ENCODE data around the gene CCSAP. TPM values are rescaled to one million over a fixed set of nuclear protein-coding genes. Genes with fewer than 3 reads are reported as not detected.

Gene CCSAP
- total RNA-seq, 4 donors from 2014 or later: 5.1 to 6.7 (median 6.2) TPM

GRCh38 chr1:229355661-229356060 is 12.8 kb upstream of the CCSAP start:
- H3K4me1 ChIP-seq: no peaks in the 10 kb centered on the region
- no peak for TF ChIP-seq CTCF (IDR thresholded peaks at IDR 0.05)
- TF ChIP-seq EP300 (IDR thresholded peaks at IDR 0.05): no peak
- no peak for TF ChIP-seq POLR2AphosphoS5 (IDR thresholded peaks at IDR 0.05)
- TF ChIP-seq POLR2A (IDR thresholded peaks at IDR 0.05): no peak

GRCh38 chr1:229354226-229354625 is 11.4 kb upstream of the CCSAP start:
- no peak overlapping the region for H3K27ac ChIP-seq
- no peaks in the 10 kb centered on the region for H3K36me3 ChIP-seq
- no peak for ATAC-seq
- H3K4me3 ChIP-seq: no peak overlapping the region
- H3K27me3 ChIP-seq: peaks cover 3% of the 10 kb centered on the region
- H3K9me3 ChIP-seq: peaks cover 0 to 18% (median 0%) of the 10 kb centered on the region in 3 donors
- TF ChIP-seq POLR2A (IDR thresholded peaks at IDR 0.05) (no peak), POLR2AphosphoS5 (IDR thresholded peaks at IDR 0.05) (no peak)
- H3K4me1 ChIP-seq: no peaks in the 10 kb centered on the region

More at GRCh38 chr1:229355661-229356060, 12.8 kb upstream of the CCSAP start:
- no peaks in the 10 kb centered on the region for H3K36me3 ChIP-seq
- H3K9me3 ChIP-seq: peaks cover 0 to 18% (median 0%) of the 10 kb centered on the region in 3 donors
- H3K27me3 ChIP-seq: peaks cover 9% of the 10 kb centered on the region
- H3K4me3 ChIP-seq: no peak overlapping the region
- ATAC-seq: no peak
- H3K27ac ChIP-seq: no peak overlapping the region

- ATAC-seq: no peak
- 60 to 78% methylated on average over 1 to 2 of the region's 2 CpGs for WGBS, 2 donors (ENCODE audit: low coverage in 1 of 2)
Observed at GRCh38 chr1:229352975-229353374, 10.1 kb upstream of the CCSAP start.

GRCh38 chr1:229349463-229350385 is 6.9 kb upstream of the CCSAP start:
- no peak overlapping the region for H3K4me3 ChIP-seq
- no peak overlapping the region for H3K27ac ChIP-seq
- no peaks in the 10 kb centered on the region for H3K36me3 ChIP-seq
- 70 to 71% methylated on average over 7 to 8 of the region's 8 CpGs for WGBS, 2 donors (ENCODE audit: low coverage in 1 of 2)
- no peak for TF ChIP-seq POLR2A (IDR thresholded peaks at IDR 0.05)
- no peak for ATAC-seq
- H3K27me3 ChIP-seq: peaks cover 40% of the 10 kb centered on the region
- no peaks in the 10 kb centered on the region for H3K4me1 ChIP-seq
- peaks cover 0 to 7% (median 0%) of the 10 kb centered on the region in 3 donors for H3K9me3 ChIP-seq

More at GRCh38 chr1:229352975-229353374, 10.1 kb upstream of the CCSAP start:
- H3K27ac ChIP-seq: no peak overlapping the region
- TF ChIP-seq POLR2AphosphoS5 (IDR thresholded peaks at IDR 0.05) (no peak), CTCF (IDR thresholded peaks at IDR 0.05) (no peak), POLR2A (IDR thresholded peaks at IDR 0.05) (no peak), EP300 (IDR thresholded peaks at IDR 0.05) (no peak)
- peaks cover 12% of the 10 kb centered on the region for H3K27me3 ChIP-seq
- no peak overlapping the region for H3K4me3 ChIP-seq
- H3K4me1 ChIP-seq: no peaks in the 10 kb centered on the region
- H3K9me3 ChIP-seq: peaks cover 0 to 18% (median 0%) of the 10 kb centered on the region in 3 donors
- no peaks in the 10 kb centered on the region for H3K36me3 ChIP-seq

- peaks cover 0 to 13% (median 0%) of the 10 kb centered on the region in 3 donors for H3K4me1 ChIP-seq
- no peak overlapping the region for H3K4me3 ChIP-seq
- H3K9me3 ChIP-seq: no peaks in the 10 kb centered on the region
- 20 to 62% methylated on average over 2 of the region's 3 CpGs for WGBS, 2 donors (ENCODE audit: low coverage in 1 of 2)
- H3K36me3 ChIP-seq: no peaks in the 10 kb centered on the region
- no peak overlapping the region for H3K27ac ChIP-seq
- H3K27me3 ChIP-seq: peaks cover 37% of the 10 kb centered on the region
- ATAC-seq: no peak
- TF ChIP-seq POLR2AphosphoS5 (IDR thresholded peaks at IDR 0.05): no peak
- no peak for TF ChIP-seq EP300 (IDR thresholded peaks at IDR 0.05)
- no peak for TF ChIP-seq POLR2A (IDR thresholded peaks at IDR 0.05)
- no peak for TF ChIP-seq CTCF (IDR thresholded peaks at IDR 0.05)
Observed at GRCh38 chr1:229347528-229347927, 4.7 kb upstream of the CCSAP start.
